Prostate gland (tissue), 2 donors: ENCODE results near the gene GJA10. TPM values are rescaled to one million over a fixed set of nuclear protein-coding genes. Genes with fewer than 3 reads are reported as not detected.

Source experiments
- DNase-seq: peaks from one replicate; pipeline ENCODE4 v3.0.0-alpha.2; 2019; ENCODE audit warnings: low spot score
- H3K27ac ChIP-seq, 2 donors: fragments of 200-600 bp; sonication (generic); 2 replicates each; pipeline ENCODE4 v1.5.1; 2017 to 2019
- H3K27me3 ChIP-seq: fragments of 200-600 bp; sonication (generic); replicated peaks from 2 replicates; pipeline ENCODE4 v1.5.1; 2019; ENCODE audit not compliant: insufficient read depth
- H3K36me3 ChIP-seq, 2 donors: fragments of 200-600 bp; sonication (generic); 1 replicate in 1 of 2; 2 replicates in 1 of 2; pipeline versions ENCODE4 v1.5.1 to v1.8.1; 2017 to 2019
- H3K4me1 ChIP-seq: fragments of 200-600 bp; sonication (generic); replicated peaks from 2 replicates; pipeline ENCODE4 v1.5.1; 2019
- H3K4me3 ChIP-seq, 2 donors: fragments of 200-600 bp; sonication (generic); 2 replicates each; pipeline ENCODE4 v1.5.1; 2017 to 2019
- H3K9me3 ChIP-seq: fragments of 200-600 bp; sonication (generic); 2 replicates; pipeline ENCODE4 v1.5.1; 2017
- CTCF ChIP-seq, 4 experiments: fragments of 200-600 bp in 2 of 4; fragments of 450-650 bp in 2 of 4; sonication (generic) in 2 of 4; IDR thresholded peaks; 1 replicate in 3 of 4; 2 replicates in 1 of 4; pipeline ENCODE4 v1.5.1; 2016 to 2019; ENCODE audit warnings: antibody characterized with exemption in 4 of 4, mild to moderate bottlenecking in 2 of 4, moderate library complexity in 2 of 4
- POLR2A ChIP-seq: fragments of 450-650 bp; IDR thresholded peaks from one replicate; pipeline ENCODE4 v1.6.1; 2016; ENCODE audit warnings: antibody characterized with exemption, mild to moderate bottlenecking
- POLR2AphosphoS5 ChIP-seq: sonication (generic); formaldehyde crosslinking; IDR thresholded peaks from one replicate; pipeline ENCODE4 v1.6.1; 2017; ENCODE audit warnings: antibody characterized with exemption
- WGBS: methylation state at CpG from one replicate; pipeline ENCODE4 v1.1.5; 2018; 5-methylcytosine and 5-hydroxymethylcytosine counted together
- intact Hi-C: fragments of 100-400 bp; cut with DNase I; formaldehyde crosslinking; loops from one replicate; pipeline ENCODE4 v1.14.2; 2022
- total RNA-seq, 2 donors: library from RNA; depleted of rRNA; stranded (reverse); fragments of >200 nt; gene quantifications; one replicate each; pipeline ENCODE4 v1.1.0, GENCODE V29; 2016

Gene GJA10
- total RNA-seq, 2 donors from 2014 or later: not detected

- Histone ChIP-seq H3K27ac (no peak overlapping the region), H3K36me3 (no peaks in the 10 kb centered on the region), H3K4me3 (no peak overlapping the region), H3K27me3 (no peaks in the 10 kb centered on the region), H3K4me1 (no peaks in the 10 kb centered on the region), H3K9me3 (no peaks in the 10 kb centered on the region)
- no peak for TF ChIP-seq POLR2A
- TF ChIP-seq CTCF (IDR thresholded peaks at IDR 0.05): no peak
- TF ChIP-seq POLR2AphosphoS5: no peak
- no peak for DNase-seq
- intact Hi-C loops: no loop called here
- 90% methylated on average over 19 of the region's 19 CpGs for WGBS
These were observed 40.6 kb downstream of the GJA10 start for GRCh38 chr6:89934685-89935366.

GRCh38 chr6:89936177-89936576 lies 41.9 kb downstream of the GJA10 start:
- intact Hi-C loops: no loop called here

GRCh38 chr6:89938014-89938413 lies 43.7 kb downstream of the GJA10 start:
- intact Hi-C loops: no loop called here
- no peak for TF ChIP-seq POLR2AphosphoS5
- TF ChIP-seq POLR2A: no peak
- TF ChIP-seq CTCF (IDR thresholded peaks at IDR 0.05): no peak
- no peaks in the 10 kb centered on the region for H3K36me3 ChIP-seq
- peaks cover 8% of the 10 kb centered on the region for H3K4me1 ChIP-seq
- no peak for DNase-seq
- no peak overlapping the region for H3K27ac ChIP-seq
- no peaks in the 10 kb centered on the region for H3K9me3 ChIP-seq
- 90% methylated on average over 12 of the region's 12 CpGs for WGBS
- H3K27me3 ChIP-seq: no peaks in the 10 kb centered on the region
- no peak overlapping the region for H3K4me3 ChIP-seq

More at GRCh38 chr6:89936177-89936576, 41.9 kb downstream of the GJA10 start:
- 100% methylated on average over 1 of the region's 1 CpG for whole genome bisulfite sequencing
- Histone ChIP-seq H3K27ac (no peak overlapping the region), H3K36me3 (no peaks in the 10 kb centered on the region), H3K27me3 (no peaks in the 10 kb centered on the region), H3K4me3 (no peak overlapping the region), H3K4me1 (peaks cover 3% of the 10 kb centered on the region), H3K9me3 (no peaks in the 10 kb centered on the region)
- TF ChIP-seq POLR2AphosphoS5 (no peak), POLR2A (no peak), CTCF (IDR thresholded peaks at IDR 0.05) (no peak)
- DNase-seq: no peak

- H3K27ac ChIP-seq: no peak overlapping the region
- no peaks in the 10 kb centered on the region for H3K9me3 ChIP-seq
- no peak for TF ChIP-seq POLR2AphosphoS5
- TF ChIP-seq POLR2A: no peak
- TF ChIP-seq CTCF (IDR thresholded peaks at IDR 0.05): no peak
- intact Hi-C loops: no loop called here
- no peaks in the 10 kb centered on the region for H3K27me3 ChIP-seq
- H3K4me1 ChIP-seq: peaks cover 8% of the 10 kb centered on the region
- no peak for DNase-seq
- H3K4me3 ChIP-seq: no peak overlapping the region
- no peaks in the 10 kb centered on the region for H3K36me3 ChIP-seq
- WGBS: 94% methylated on average over 2 of the region's 2 CpGs
These were observed 44.9 kb downstream of the GJA10 start for GRCh38 chr6:89939144-89939543.
